Lower leg skin (tissue), 3 donors: ENCODE measurements around the gene EPHA1.

Experiments
- POLR2A ChIP-seq, 2 donors: fragments of 450-650 bp; IDR thresholded peaks; one replicate each; pipeline ENCODE4 v1.6.1; 2016 to 2017; ENCODE audit warnings: antibody characterized with exemption in 2 of 2, mild to moderate bottlenecking in 1 of 2, moderate library complexity in 1 of 2
- TF ChIP-seq, protein P1 (sequence below), 3 donors: fragments of 450-650 bp; IDR thresholded peaks; one replicate each; pipeline ENCODE4 v1.5.1; 2016; ENCODE audit warnings: antibody characterized with exemption in 3 of 3, mild to moderate bottlenecking in 3 of 3, moderate library complexity in 2 of 3

DNA sequence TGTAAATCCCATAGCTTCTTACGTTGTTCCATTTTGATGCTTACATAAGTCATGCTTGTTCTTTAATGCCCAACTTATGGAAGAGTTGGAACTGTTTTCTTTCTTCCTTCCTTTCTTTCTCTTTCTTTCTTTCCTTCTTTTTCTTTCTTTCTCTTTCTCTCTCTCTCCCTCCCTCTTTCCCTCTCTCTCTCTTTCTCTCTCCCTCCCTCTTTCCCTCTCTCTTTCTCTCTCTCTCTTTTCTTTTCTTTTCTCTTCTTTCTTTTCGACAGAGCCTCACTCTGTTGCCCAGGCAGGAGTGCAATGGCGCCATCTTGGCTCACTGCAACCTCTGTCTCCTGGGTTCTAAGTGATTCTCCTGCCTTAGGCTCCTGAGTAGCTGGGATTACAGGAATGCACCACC is 65.1 kb downstream of the EPHA1 start:
- TF ChIP-seq, protein P1, sequence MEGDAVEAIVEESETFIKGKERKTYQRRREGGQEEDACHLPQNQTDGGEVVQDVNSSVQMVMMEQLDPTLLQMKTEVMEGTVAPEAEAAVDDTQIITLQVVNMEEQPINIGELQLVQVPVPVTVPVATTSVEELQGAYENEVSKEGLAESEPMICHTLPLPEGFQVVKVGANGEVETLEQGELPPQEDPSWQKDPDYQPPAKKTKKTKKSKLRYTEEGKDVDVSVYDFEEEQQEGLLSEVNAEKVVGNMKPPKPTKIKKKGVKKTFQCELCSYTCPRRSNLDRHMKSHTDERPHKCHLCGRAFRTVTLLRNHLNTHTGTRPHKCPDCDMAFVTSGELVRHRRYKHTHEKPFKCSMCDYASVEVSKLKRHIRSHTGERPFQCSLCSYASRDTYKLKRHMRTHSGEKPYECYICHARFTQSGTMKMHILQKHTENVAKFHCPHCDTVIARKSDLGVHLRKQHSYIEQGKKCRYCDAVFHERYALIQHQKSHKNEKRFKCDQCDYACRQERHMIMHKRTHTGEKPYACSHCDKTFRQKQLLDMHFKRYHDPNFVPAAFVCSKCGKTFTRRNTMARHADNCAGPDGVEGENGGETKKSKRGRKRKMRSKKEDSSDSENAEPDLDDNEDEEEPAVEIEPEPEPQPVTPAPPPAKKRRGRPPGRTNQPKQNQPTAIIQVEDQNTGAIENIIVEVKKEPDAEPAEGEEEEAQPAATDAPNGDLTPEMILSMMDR (IDR thresholded peaks at IDR 0.05) = no peak
- TF ChIP-seq POLR2A (IDR thresholded peaks at IDR 0.05) = no peak
